IMR-90 (cell line): ENCODE data around the gene NPEPL1. TPM values are rescaled to one million over a fixed set of nuclear protein-coding genes. Genes with fewer than 3 reads are reported as not detected.

ENCODE experiments used
- ATAC-seq: fragments of 200-7000 bp; cut with Tn5 transposase; 2 replicates; pipeline ENCODE4 v1.9.1; 2020; ENCODE audit warnings: low read depth, mild to moderate bottlenecking, moderate library complexity
- BruUV-seq: library from RNA; stranded (reverse); fragments of 400-500 nt; replicated peaks from 2 replicates; lab custom pipeline; 2021; lab: Mats Ljungman, UMichigan
- CTCF ChIA-PET: fragments of 300-600 bp; formaldehyde crosslinking; extraction: SDS; loops from one replicate; lab custom pipeline; 2021; ENCODE audit warnings: antibody characterized with exemption; lab: Yijun Ruan, JAX
- POLR2A ChIA-PET: fragments of 300-600 bp; sonication (Branson Sonifier 250); formaldehyde crosslinking; loops from one replicate; lab custom pipeline; 2022; ENCODE audit warnings: antibody characterized with exemption; ENCODE audit not compliant: unreplicated experiment; lab: Charles Lee
- DNase-seq: peaks from one replicate; pipeline ENCODE4 v3.0.0; 2013
- H2AFZ ChIP-seq: replicated peaks from 2 replicates; pipeline ENCODE3; 2013; ENCODE audit warnings: low read length, mild to moderate bottlenecking; ENCODE audit not compliant: poor library complexity
- H2AK5ac ChIP-seq: 2 replicates; pipeline ENCODE4 v1.6.1; 2013; ENCODE audit warnings: low read depth, low read length, inconsistent platforms
- H2AK9ac ChIP-seq: replicated peaks from 2 replicates; pipeline ENCODE3; 2013; ENCODE audit warnings: mild to moderate bottlenecking, low read depth, low read length, moderate library complexity; ENCODE audit not compliant: poor library complexity
- H2BK120ac ChIP-seq: 2 replicates; pipeline ENCODE4 v1.6.1; 2013; ENCODE audit warnings: low read depth, low read length, inconsistent platforms
- H2BK15ac ChIP-seq: 3 replicates; pipeline ENCODE4 v1.6.1; 2013; ENCODE audit warnings: low read depth, low read length, inconsistent platforms
- H2BK20ac ChIP-seq: 2 replicates; pipeline ENCODE4 v1.6.1; 2013; ENCODE audit warnings: low read depth, mild to moderate bottlenecking, inconsistent platforms, low read length, moderate library complexity
- H2BK5ac ChIP-seq: 2 replicates; pipeline ENCODE4 v1.6.1; 2013; ENCODE audit warnings: mild to moderate bottlenecking, low read depth, low read length, inconsistent platforms; ENCODE audit not compliant: poor library complexity, severe bottlenecking
- H3K14ac ChIP-seq: replicated peaks from 2 replicates; pipeline ENCODE4 v1.6.1; 2013; ENCODE audit warnings: low read depth, low read length, inconsistent platforms
- H3K18ac ChIP-seq: 2 replicates; pipeline ENCODE4 v1.6.1; 2013; ENCODE audit warnings: low read depth, low read length, control low read depth
- H3K23ac ChIP-seq: 2 replicates; pipeline ENCODE4 v1.6.1; 2013; ENCODE audit warnings: low read depth, low read length, inconsistent platforms
- H3K27ac ChIP-seq: 2 replicates; pipeline ENCODE4 v1.5.1; 2013; ENCODE audit warnings: mild to moderate bottlenecking, control low read depth, low read length; ENCODE audit not compliant: insufficient read depth
- H3K27me3 ChIP-seq: 2 replicates; pipeline ENCODE4 v1.6.1; 2013; ENCODE audit warnings: low read length; ENCODE audit not compliant: control insufficient read depth, insufficient read depth
- H3K36me3 ChIP-seq: 2 replicates; pipeline ENCODE4 v1.6.1; 2013; ENCODE audit warnings: low read length, mixed read lengths; ENCODE audit not compliant: control insufficient read depth, insufficient read depth
- H3K4ac ChIP-seq: 2 replicates; pipeline ENCODE4 v1.6.1; 2013; ENCODE audit warnings: low read depth, low read length, inconsistent platforms
- H3K4me1 ChIP-seq: 2 replicates; pipeline ENCODE4 v1.6.1; 2013; ENCODE audit warnings: low read length, mixed read lengths; ENCODE audit not compliant: control insufficient read depth, insufficient read depth
- H3K4me2 ChIP-seq: 2 replicates; pipeline ENCODE4 v1.6.1; 2013; ENCODE audit warnings: low read depth, mild to moderate bottlenecking, control low read depth, low read length, moderate library complexity
- H3K4me3 ChIP-seq: 2 replicates; pipeline ENCODE4 v1.5.1; 2013; ENCODE audit warnings: low read depth, mild to moderate bottlenecking, control low read depth, low read length, moderate library complexity; ENCODE audit not compliant: insufficient read depth
- H3K56ac ChIP-seq: 2 replicates; pipeline ENCODE4 v1.6.1; 2013; ENCODE audit warnings: low read length, inconsistent platforms; ENCODE audit not compliant: insufficient read depth; ENCODE audit errors: extremely low read depth
- H3K79me1 ChIP-seq, 2 experiments: 2 replicates each; pipeline ENCODE4 v1.6.1; 2013; ENCODE audit warnings: low read length in 2 of 2, inconsistent platforms in 1 of 2, low read depth in 1 of 2
- H3K9ac ChIP-seq: 2 replicates; pipeline ENCODE4 v1.6.1; 2013; ENCODE audit warnings: low read depth, low read length, control low read depth
- H3K9me1 ChIP-seq: 2 replicates; pipeline ENCODE4 v1.6.1; 2013; ENCODE audit warnings: low read length, inconsistent platforms; ENCODE audit not compliant: insufficient read depth
- H3K9me3 ChIP-seq: 2 replicates; pipeline ENCODE4 v1.6.1; 2013; ENCODE audit warnings: low read length; ENCODE audit not compliant: control insufficient read depth, insufficient read depth
- H4K20me1 ChIP-seq: 2 replicates; pipeline ENCODE4 v1.6.1; 2013; ENCODE audit warnings: low read length, inconsistent platforms; ENCODE audit not compliant: insufficient read depth
- H4K5ac ChIP-seq: 2 replicates; pipeline ENCODE4 v1.6.1; 2013; ENCODE audit warnings: mild to moderate bottlenecking, low read depth, low read length, control low read depth
- H4K8ac ChIP-seq, 2 experiments: 2 replicates each; pipeline ENCODE4 v1.6.1; 2013; ENCODE audit warnings: low read depth in 2 of 2, low read length in 2 of 2, control low read depth in 1 of 2, inconsistent platforms in 1 of 2
- H4K91ac ChIP-seq: 2 replicates; pipeline ENCODE4 v1.6.1; 2013; ENCODE audit warnings: low read depth, low read length, inconsistent platforms; ENCODE audit not compliant: insufficient read depth
- CEBPB ChIP-seq: IDR thresholded peaks from 2 replicates; pipeline ENCODE4 v1.6.1; 2012; ENCODE audit warnings: low read depth, low read length, improper control_type of control experiment
- MAFK ChIP-seq: IDR thresholded peaks from 2 replicates; pipeline ENCODE4 v1.6.1; 2012; ENCODE audit warnings: low read depth, low read length, improper control_type of control experiment
- MXI1 ChIP-seq: IDR thresholded peaks from 2 replicates; pipeline ENCODE4 v1.6.1; 2012; ENCODE audit warnings: low read depth, mild to moderate bottlenecking, low read length, moderate library complexity, borderline replicate concordance
- NFE2L2 ChIP-seq: fragments of 150-350 bp; IDR thresholded peaks from 2 replicates; pipeline ENCODE4 v1.6.1; 2016; ENCODE audit warnings: low read depth, mild to moderate bottlenecking, low read length
- WGBS, 2 experiments: methylation state at CpG; one replicate each; pipeline versions ENCODE4 v1.1.5 to v1.1.7; 2013; ENCODE audit warnings: missing lambda C conversion rate in 2 of 2; ENCODE audit not compliant: insufficient read length in 1 of 2; ENCODE audit errors: extremely low coverage in 2 of 2; 5-methylcytosine and 5-hydroxymethylcytosine counted together
- dilution Hi-C: fragments of 300-500 bp; cut with HindIII; formaldehyde crosslinking; loops from one replicate; pipeline ENCODE4 v1.14.3; 2018; ENCODE audit warnings: low sequenced_read_pairs; ENCODE audit not compliant: unreplicated experiment
- in situ Hi-C: fragments of 300-500 bp; cut with MboI; formaldehyde crosslinking; loops from 3 replicates; pipeline ENCODE4 v1.14.3; 2019; ENCODE audit warnings: low sequenced_read_pairs, inconsistent platforms, mixed read lengths
- intact Hi-C: fragments of 100-400 bp; cut with micrococcal nuclease; formaldehyde crosslinking; loops from 2 replicates; pipeline ENCODE4 v1.10.0; 2022
- polyA plus RNA-seq, 3 experiments: library from polyadenylated mRNA; depleted of rRNA; stranded (reverse); fragments of >200 nt; gene quantifications; 2 replicates each; pipeline ENCODE4 v1.2.3, GENCODE V29; 2012; ENCODE audit warnings: low replicate concordance in 1 of 3
- total RNA-seq: library from RNA; depleted of rRNA; stranded (reverse); fragments of >200 nt; gene quantifications from 2 replicates; pipeline ENCODE4 v1.2.3, GENCODE V29; 2012
- TF ChIP-seq, protein P1 (sequence below): conservative IDR thresholded peaks from 2 replicates; pipeline ENCODE4 v1.5.1; 2012; ENCODE audit warnings: mild to moderate bottlenecking, low read depth, low read length, improper control_type of control experiment
- TF ChIP-seq, protein P2 (sequence below): fragments of 150-350 bp; IDR thresholded peaks from 2 replicates; pipeline ENCODE4 v1.6.1; 2016; ENCODE audit warnings: low read depth, mild to moderate bottlenecking, low read length, moderate library complexity, borderline replicate concordance

The NPEPL1 gene
- total and polyA plus RNA-seq, 2 of the 4 experiments (the other 2 are of a cell fraction) = 6.3 to 10.4 TPM

DNA sequence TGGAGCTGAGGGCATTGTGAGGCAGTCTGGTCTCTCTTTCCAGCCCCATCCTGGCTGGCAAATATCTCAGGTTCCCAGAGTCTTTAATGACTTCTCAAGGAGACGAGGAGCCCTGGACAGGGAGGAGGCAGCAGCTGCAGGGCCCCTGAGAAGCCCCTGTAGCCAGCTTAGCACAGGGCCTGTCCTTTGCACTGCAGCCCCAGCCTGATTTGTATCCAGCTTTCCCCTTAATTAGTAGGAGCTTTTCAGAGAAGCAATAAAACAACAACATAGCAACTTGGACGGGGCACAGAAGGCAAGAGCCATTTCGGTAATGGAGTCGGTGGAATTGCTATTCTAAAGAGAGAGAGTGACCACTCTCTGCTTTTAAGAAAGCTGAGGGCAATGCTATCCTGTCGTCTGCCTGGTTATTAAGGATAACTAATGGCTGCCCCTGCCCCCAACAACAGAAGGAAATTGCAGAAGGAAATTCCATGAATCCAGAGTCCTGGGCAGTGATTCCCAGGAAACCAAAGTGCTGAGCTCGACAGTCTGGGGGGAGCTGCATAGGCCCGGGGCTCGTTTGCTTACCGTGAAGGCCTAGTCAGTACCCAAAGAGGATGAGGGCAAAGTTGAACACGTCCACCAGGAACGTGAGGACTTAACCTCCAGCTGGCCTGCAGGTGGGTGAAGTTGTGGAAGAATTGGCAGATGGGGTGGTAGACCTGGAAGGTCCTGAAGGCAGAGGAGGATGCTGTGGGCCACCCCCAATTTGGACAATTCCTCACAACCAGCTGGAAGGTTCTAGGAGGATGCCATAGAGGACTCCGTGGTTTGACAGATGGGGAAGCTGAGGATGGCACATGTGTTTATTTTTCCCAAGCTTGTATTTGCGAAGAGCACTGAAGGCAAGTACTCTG, 50.3 kb downstream of the NPEPL1 start:
- H3K14ac ChIP-seq = no peak overlapping the region
- dilution Hi-C loops = no loop called here
- no peak overlapping the region for H3K56ac ChIP-seq
- H3K9ac ChIP-seq = no peak overlapping the region
- H3K79me1 ChIP-seq = no peaks in the 10 kb centered on the region
- BruUV-seq = no TSS peak
- no peak for TF ChIP-seq MXI1
- TF ChIP-seq NFE2L2 = no peak
- TF ChIP-seq CEBPB = no peak
- TF ChIP-seq, protein P1, sequence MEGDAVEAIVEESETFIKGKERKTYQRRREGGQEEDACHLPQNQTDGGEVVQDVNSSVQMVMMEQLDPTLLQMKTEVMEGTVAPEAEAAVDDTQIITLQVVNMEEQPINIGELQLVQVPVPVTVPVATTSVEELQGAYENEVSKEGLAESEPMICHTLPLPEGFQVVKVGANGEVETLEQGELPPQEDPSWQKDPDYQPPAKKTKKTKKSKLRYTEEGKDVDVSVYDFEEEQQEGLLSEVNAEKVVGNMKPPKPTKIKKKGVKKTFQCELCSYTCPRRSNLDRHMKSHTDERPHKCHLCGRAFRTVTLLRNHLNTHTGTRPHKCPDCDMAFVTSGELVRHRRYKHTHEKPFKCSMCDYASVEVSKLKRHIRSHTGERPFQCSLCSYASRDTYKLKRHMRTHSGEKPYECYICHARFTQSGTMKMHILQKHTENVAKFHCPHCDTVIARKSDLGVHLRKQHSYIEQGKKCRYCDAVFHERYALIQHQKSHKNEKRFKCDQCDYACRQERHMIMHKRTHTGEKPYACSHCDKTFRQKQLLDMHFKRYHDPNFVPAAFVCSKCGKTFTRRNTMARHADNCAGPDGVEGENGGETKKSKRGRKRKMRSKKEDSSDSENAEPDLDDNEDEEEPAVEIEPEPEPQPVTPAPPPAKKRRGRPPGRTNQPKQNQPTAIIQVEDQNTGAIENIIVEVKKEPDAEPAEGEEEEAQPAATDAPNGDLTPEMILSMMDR = no peak
- TF ChIP-seq MAFK = no peak
- TF ChIP-seq, protein P2, sequence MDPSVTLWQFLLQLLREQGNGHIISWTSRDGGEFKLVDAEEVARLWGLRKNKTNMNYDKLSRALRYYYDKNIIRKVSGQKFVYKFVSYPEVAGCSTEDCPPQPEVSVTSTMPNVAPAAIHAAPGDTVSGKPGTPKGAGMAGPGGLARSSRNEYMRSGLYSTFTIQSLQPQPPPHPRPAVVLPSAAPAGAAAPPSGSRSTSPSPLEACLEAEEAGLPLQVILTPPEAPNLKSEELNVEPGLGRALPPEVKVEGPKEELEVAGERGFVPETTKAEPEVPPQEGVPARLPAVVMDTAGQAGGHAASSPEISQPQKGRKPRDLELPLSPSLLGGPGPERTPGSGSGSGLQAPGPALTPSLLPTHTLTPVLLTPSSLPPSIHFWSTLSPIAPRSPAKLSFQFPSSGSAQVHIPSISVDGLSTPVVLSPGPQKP = no peak
- no peak overlapping the region for H2BK120ac ChIP-seq
- intact Hi-C loops = no loop called here
- DNase-seq (no peak), ATAC-seq (no peak)
- H3K4me2 ChIP-seq = no peak overlapping the region
- no peak overlapping the region for H2BK20ac ChIP-seq
- H2AK9ac ChIP-seq = no peak overlapping the region
- ChIA-PET CTCF (no interaction called here), POLR2A (no interaction called here)
- H3K9me3 ChIP-seq = no peaks in the 10 kb centered on the region
- H3K18ac ChIP-seq = no peak overlapping the region
- H3K27ac ChIP-seq = no peak overlapping the region
- no peak overlapping the region for H3K4ac ChIP-seq
- peaks cover 44% of the 10 kb centered on the region for H3K27me3 ChIP-seq
- H4K8ac ChIP-seq = no peak overlapping the region
- H4K20me1 ChIP-seq = no peaks in the 10 kb centered on the region
- no peak overlapping the region for H3K23ac ChIP-seq
- no peaks in the 10 kb centered on the region; the same call in 1 of the 2 replicates for H3K9me1 ChIP-seq
- in situ Hi-C loops = no loop called here
- H4K5ac ChIP-seq = no peak overlapping the region
- H3K4me3 ChIP-seq = no peak overlapping the region
- H3K4me1 ChIP-seq = no peaks in the 10 kb centered on the region
- WGBS, 2 experiments = 40% methylated on average over 6 of the region's 13 CpGs; no CpG with 5 or more reads in 1 of the 2 experiments
- H2AFZ ChIP-seq = no peak overlapping the region
- no peak overlapping the region for H2BK15ac ChIP-seq
- H3K36me3 ChIP-seq = no peaks in the 10 kb centered on the region
- no peak overlapping the region for H2AK5ac ChIP-seq
- no peak overlapping the region for H2BK5ac ChIP-seq
- no peak overlapping the region for H4K91ac ChIP-seq
